DMS79 treated with DMSO at 0.1 percent for 48 hours (cell line): ENCODE data around the gene FARP2.
"Not testable (repeated sequence)": the region's sequence is repeated elsewhere in the genome, so short reads cannot be mapped to it uniquely, and the experiment has no call there.

ENCODE experiments used
- DNase-seq: peaks from one replicate; lab custom pipeline; 2025; lab: John Stamatoyannopoulos, UW

The FARP2 gene

DNA sequence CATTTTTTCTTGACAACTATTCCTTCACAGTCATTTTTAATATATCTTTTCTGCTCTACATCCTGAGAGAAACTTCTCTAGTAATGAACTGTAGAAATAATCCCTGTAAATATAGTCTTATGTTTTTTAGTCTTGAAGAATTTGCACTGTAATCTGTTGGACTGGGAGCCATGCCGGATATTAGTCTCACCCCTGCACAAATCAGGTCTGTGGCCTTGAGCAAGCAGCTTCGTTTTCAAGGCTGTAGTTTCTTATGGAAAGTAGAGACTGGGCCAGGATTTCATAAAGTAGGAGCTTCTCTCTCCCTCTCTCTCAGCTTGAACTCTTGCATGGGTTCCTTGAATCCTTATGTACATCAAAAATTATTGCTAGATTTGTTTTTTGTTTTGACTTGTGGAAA lies 8.7 kb downstream of the FARP2 start:
- DNase-seq = no peak

DNA sequence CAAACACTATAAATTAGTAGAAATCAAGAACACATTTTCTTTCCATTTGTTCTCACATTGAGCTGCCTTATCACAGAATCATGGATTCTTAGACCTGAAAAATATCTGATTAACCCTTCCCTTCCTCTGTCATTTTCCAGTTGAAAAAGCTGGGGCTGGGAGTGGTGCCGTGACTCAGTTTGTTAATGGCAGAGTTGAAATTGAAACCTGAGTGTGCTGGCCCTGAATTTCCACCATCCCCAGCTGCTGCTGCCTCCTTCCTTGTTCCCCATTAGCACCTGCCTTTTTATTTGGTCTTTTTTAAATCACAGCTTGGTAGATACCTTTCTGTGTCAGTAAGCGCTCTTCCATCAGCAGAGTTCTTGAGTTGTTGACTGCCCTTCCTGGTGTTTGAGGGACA lies 10.6 kb downstream of the FARP2 start:
- DNase-seq = no peak

DNA sequence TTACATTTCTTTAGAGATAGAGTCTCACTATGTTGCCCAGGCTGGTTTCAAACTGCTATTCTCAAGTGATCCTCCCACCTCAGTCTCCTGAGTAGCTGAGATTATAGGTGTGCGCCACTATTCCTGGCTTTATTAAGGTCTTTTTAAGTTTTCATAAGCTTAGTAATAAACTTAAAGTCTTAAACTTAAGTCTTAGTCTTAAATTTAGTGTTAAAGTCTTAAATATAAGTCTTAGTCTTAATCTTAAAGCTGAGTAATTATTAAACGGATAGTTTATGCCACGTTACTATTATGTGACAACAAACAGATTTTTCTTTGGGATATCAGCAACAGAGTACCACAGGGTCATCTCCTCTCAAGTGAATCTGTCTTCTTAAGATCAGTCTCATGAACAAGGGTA lies 12.6 kb downstream of the FARP2 start:
- no peak for DNase-seq

DNA sequence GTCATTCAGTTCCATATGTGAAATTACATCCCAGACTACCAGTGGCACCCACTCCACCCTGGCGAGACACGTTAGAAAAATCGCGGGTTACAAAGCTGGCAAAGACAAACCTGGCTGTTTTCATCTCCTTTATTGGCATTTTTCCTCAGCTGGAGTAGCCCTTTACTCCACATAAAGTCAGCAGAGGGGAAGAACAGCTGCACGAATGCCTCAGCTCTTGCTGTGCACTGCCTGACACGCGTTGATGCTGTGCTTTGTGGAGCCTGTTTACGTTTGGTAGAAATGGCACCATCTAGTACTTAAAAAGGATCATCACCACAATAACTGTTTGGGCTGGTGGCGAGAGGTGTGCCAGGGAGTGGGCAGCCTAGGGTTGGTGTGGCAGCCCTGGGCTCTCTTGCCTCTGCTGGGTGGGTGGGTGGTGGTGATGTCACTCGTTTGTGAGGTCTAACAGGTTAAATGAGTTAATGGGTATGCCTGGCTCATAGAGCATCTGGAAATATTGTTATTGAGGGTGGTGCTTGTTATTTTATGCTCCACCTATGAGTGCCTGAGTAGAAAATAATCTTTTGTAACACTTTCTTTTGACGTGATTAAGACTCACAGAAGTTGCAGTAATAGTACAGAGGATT lies 16.4 kb downstream of the FARP2 start:
- DNase-seq = peak; percentile 28

DNA sequence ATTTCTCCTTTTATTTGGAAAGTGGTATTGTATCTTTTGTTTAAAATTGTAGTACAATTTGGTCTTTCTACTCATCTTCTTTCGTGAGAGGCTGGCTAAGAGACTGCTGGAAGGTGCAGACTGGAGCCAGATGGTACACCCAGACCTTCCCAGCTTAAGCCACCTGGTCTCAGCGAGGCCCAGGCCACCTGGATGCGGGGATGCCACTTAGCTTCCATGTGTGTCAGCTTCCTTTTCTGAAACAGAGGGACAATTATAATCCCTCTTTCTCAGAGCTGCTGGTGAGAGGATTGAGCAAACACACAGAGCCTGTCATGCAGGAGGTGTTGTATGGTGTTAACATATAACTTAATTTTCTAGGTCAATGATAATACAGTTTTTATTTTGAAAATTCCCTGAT lies 17.4 kb downstream of the FARP2 start:
- no peak for DNase-seq

DNA sequence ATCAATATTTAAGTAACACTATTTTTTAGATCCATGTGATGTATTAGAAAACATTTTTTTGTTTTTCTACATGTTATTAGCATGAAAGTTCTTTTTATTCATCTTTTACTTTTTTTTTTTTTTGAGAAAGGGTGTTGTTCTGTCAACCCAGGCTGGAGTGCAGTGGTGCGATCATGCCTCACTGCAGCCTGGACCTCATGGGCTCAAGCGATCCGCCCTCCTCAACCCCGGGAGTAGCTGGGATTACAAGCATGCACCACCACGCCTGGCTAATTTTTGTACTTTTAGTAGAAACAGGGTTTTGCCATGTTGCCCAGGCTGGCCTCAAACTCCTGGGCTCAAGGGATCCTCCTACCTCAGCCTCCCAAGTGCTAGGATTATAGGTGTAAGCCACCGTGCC lies 17.8 kb downstream of the FARP2 start:
- DNase-seq = not testable (repeated sequence)

DNA sequence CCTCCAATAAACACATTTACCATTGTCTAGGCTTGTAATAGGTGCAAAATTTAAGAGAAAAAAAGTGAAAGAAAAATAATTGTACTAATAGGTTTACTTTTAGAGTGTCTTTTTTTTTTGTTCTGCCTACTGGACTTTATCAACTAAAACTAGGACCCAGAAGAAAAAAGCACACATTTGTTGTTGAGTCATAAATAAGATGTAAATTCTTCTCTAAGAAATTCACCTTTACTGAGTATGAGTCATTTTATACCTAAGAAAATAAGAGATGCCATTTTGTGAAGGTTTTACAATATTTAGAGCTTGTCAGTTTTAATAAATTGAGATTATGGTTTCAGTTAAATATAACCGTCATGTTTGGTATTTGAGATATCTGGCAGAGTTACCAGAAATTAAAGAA lies 19.2 kb downstream of the FARP2 start:
- DNase-seq = no peak

DNA sequence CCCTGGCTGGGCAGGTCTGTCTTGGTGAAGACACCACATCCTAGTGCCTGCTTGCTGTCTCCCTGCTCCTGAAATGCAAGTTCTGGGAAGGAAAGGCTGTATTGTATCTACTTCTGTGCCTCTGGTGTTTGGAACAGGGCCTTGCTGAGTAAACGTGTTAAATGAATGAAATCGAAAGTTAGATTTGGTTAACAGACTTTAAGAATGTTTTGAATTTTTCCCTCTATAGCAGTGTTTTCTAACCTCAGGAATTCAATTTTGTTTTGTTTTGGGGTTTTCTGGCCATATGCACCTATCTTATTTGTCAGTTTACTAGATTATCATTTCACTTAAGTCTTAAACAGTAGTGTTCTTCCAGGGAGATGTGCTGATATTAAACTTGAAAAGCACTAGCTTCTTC lies 20.7 kb downstream of the FARP2 start:
- DNase-seq = no peak

DNA sequence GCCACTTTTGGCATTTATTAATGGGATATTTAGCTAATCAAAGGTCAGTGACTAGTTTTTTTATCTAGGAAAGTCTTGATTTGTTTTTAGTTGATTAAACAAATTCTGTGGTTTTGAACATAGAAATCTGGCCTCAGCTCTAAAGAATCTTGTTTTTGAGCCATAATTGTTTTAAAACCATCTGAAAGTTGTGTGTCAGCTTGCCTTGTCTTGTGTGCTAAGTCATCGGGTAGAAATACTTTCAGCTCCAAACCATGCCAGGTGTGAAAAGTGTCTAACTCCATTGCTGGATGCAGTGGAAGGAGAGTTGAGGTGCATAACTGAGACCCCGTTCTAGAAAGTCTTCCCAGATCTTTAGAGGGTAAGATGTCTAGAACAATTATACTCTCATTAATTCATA lies 22.7 kb downstream of the FARP2 start:
- DNase-seq = no peak

DNA sequence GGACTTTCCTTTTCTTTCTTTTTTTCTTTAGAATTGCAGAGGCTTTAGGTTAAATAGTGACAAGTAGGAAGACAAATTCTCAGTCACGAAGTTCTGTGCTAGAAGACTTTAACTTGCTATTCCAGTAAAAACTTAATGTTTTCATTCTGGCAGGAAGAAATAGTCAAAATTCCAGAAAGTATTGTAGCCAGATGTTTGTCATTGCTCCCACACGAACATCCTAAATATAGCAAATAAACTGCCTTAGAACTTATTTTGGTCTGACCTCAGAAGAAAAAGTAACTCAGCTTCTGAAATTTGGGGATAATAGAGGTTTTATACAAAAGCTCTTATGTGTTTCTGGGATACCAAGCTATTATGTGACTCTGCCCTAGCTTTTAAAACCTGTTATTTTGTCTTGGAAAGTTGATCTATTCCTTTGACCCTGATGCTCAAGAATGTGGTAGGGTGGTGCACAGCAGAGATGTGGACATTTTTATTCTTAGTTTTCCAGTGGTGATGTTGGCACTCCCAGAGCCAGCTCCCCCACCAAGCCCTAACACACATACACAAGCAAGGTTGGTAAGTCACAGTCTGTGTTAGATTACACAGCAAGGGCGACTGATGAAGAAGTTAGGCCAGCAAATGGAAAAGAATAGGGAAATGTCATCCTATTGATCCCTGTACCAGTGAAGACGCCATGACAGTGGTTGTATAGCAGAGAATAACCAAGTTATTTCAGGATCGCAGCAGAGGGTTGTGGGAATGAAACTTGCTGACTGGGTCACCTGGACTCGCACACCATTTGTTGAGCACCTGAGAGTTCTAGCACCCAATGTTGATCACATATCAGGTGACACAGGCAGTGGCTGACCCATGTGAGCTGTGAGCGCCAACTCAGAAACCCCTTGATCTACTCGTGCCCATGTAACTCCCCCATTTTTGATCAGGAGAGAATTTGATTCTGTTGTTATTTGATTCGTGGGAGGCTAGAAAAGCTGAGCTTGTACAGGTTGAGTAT lies 23.7 kb downstream of the FARP2 start:
- DNase-seq = no peak

DNA sequence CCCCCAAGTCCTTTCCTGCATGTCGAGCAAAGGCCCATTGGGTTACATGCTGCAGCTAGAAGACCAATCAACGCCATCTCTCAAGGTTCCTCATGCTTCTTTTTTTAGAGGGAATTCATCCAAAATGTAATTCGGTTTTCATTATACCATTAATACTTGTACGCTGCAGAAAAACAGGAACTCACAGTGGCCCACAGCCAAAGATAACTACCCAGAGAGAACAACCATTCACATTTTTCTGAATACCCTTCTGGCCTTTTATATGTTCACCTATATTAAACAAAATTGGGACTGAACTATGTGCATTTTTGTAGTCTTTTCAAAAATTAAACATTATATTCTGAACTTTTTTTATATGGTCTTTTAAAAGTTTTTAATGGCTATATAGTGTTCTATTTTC lies 25.8 kb downstream of the FARP2 start:
- DNase-seq = no peak

DNA sequence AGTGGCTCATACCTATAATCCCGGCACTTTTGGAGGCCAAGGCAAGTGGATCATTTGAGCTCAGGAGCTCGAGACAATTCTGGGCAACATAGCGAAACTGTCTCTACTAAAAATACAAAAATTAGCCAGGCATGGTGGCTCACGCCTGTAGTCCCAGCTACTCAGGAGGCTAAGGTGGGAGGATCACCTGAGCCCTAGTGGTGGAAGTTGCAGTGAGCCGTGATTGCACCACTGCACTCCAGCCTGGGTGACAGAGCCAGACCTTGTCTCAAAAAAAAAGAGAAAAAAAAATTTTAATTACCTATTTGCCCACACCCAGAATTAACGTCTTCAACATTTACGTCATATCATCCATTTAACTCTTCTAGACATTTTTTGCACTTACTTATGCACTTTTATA lies 29.4 kb downstream of the FARP2 start:
- not testable (repeated sequence) for DNase-seq

DNA sequence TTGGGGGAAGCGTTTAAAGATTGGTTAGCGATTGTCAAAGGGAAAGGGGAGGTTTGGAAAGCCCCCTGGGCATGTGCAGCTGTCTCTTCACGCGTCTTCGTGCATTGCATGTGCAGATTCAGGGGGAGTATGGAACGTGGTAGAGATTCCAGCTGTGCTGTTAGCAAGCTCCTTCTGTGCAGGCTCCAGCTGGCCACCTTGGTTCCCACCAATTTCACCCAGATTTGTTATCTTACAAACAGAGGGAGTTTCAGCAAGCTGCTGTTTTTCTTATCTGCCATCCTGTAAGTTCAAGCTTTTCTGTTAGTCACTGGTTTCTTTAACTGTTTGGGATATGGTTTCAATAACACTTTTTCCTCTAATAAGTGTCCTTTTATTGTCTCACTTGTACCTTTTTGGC lies 30.4 kb downstream of the FARP2 start:
- DNase-seq = no peak

DNA sequence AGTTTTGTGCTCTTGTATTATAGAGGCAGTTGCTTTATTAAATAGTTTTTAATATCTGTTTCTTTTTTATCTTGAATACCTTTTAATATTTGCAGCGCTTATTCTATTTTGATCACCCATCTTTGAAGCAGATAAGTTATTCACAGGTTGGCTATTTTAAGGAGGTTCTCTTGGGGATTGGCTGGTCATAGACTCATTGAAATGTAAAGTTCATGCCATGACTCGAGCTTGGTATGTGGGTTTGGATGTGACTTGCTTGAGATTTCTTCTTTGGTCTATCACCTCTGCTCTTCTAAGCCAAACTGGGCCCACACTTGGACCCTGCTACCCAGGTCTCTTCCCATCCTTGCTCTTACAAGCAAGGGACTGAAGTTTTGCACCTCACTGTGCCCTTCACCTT lies 33.6 kb downstream of the FARP2 start:
- no peak for DNase-seq

DNA sequence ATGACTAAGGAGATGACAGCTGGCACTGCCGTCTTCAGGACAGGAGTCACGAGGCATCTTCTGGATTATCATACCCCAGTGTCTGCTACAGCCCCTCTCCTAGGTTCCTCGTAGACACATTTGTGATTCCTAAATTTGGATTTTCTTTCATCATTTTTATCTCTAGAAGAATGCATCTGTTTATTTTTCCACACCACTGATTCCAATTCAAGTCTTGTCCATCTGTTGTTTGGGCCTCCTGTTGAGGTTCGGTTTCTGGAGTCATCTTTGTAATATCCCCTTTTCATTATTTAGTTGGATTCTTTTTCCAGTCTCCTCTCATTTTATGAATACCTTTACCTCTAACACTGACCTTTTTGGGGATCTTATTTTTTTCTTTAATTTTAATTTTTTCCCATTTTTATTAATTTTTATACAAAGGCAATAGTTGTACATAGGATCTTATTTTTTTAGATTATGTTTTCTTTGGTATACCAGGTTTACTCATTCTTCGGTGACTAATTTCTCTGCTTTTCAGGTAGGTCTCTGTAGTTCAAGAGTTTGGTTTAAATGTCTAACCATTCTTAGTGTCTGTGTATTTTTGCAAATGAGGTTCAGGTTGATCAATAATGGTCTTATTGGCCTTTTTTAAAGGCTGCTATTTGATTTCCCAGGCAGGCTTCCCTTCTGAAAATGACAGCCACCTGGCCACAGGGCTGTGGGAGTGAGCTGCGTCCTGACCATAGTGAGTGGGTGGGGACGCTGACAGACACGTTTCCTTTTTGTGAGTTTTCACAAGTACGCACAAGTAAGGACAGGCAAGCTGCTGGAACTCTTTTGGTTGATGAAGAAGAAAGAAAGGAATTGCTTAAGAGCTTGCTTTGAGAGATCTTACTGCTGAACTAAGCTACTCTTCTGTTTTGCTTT lies 34.5 kb downstream of the FARP2 start:
- no peak for DNase-seq

DNA sequence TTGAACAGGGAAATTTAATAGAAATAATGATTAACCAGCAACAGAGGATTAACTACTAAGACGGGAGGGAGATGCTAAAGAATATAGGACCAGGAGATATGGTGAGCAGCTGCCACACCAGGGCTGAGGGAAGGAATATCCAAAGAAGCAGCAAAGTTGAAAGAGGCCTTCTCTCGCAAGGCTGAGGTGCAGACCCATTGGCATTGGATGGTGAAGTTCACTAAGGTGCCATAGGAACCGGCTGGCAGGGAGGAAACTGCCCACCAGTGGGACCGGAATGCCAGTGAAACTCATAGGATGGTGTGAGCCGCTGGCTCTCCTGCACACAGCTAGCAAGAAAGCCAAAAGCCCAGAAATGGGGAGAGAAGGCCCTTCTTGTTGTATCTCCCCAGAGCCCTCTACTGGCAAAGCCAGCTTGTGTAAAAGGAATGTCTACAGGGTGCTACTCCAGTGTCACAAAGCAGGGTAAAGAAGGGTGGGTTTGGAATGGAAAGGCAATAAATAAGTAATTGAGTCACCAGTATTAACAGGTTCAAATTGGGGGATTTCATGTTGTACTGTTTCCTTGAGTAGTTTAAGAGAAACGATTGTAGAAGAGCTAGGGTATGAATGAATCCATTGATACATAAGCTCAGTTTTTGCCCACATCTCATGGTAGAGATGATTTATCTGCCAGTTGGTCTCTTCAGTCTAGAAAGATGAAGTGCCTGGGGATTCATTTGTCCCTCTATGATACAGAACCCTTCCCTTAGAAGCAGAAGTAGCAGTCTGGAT lies 36.0 kb downstream of the FARP2 start:
- no peak for DNase-seq

DNA sequence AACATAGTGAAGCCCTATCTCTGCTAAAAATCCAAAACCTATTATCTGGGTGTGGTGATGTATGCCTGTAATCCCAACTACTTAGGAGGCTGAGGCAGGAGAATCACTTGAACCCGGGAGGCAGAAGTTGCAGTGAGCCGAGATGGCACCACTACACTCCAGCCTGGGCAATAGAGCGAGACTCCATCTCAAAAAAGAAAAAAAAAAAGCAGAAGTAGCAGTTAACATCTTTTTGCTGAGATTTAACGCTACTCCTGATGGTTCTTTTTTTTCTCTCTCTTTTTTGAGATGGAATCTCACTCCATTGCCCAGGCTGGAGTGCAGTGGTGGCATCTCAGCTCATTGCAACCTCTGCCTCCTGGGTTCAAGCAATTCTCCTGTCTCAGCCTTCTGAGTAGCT lies 36.7 kb downstream of the FARP2 start:
- not testable (repeated sequence) for DNase-seq

DNA sequence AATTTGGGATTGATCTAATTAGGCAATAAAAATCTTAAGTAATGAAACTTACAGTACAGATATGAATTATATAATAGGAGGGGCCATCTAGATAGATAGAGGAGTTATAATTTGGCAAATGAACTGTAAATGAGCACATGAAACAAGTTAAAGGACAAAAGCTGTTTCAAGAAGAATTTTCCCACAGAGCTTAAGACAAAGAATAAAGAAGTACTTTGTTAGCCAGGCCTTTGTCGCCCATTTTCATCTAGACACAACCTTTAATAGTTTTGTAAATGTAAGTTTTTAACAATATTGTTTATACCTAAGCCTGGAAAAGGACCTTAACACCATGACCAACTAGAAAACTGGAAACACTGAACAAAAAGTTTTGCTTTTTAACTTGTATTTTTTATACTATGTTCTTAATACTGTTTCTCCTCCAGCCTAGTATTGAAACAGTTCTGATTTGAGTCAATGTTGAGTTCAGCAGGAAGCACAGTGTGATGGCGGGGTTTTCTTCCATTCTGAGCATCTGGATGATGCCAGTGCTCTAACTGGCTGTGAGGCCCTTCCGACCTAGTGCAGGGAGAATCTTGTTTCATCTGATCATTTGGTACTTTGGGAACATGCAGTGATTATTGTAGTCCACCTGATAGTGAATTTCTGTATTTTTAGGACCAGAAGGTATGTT lies 37.6 kb downstream of the FARP2 start:
- no peak for DNase-seq

DNA sequence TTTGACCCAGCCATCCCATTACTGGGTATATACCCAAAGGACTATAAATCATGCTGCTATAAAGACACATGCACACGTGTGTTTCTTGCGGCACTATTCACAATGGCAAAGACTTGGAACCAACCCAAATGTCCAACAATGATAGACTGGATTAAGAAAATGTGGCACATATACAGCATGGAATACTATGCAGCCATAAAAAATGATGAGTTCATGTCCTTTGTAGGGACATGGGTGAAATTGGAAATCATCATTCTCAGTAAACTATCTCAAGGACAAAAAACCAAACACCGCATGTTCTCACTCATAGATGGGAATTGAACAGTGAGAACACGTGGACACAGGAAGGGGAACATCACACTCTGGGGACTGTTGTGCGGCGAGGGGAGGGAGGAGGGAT lies 40.7 kb downstream of the FARP2 start:
- DNase-seq = not testable (repeated sequence)

DNA sequence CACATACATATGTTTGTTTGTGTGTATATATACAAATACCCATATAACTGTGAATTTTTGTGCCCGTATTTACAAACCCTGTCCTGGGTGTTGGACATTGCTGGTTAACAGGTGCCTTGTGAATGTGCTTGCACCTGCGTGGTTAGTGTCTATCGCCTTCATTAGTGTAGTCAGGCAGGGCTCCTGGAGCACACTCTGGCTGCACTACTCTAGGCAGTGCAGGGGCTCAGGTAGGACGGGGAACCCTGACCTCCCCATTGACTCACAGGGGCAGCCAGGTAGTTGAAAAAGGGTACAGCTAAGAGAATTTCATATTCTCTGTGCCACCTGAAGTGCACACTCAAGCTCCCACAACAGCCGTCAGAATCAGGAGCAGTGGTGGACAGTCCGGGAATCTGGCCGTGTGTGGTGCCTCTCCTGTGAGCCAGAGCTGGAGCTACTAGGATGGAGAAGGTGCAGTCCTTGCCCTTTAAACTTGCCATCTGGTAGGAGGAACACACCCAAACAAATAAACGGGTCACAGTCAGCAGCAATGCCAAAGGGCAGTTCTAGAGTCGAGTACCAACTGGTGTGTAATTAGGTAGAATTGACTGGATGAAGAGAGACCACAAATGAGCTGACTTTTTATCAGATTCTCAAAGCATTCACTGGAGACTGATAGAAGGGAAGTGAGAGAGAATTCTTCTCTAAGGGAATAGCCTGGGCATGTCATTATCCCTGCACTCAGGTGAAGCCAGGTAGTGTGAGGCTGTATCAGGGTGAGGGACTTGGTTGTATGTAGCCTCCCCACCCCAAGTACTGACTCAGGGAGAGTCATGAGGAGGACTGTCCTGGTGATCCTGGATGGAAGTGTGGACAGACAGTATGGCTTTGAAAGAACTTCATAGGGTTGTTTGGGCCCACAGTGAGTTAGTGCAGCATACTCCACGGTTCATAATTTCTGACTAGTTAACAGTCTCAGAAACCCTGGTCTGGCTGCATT lies 44.1 kb downstream of the FARP2 start:
- no peak for DNase-seq
